Measurements from ENCODE around the gene IDH2.
"Not testable (repeated sequence)": the region's sequence is repeated elsewhere in the genome, so short reads cannot be mapped to it uniquely, and the experiment has no call there.

DNA sequence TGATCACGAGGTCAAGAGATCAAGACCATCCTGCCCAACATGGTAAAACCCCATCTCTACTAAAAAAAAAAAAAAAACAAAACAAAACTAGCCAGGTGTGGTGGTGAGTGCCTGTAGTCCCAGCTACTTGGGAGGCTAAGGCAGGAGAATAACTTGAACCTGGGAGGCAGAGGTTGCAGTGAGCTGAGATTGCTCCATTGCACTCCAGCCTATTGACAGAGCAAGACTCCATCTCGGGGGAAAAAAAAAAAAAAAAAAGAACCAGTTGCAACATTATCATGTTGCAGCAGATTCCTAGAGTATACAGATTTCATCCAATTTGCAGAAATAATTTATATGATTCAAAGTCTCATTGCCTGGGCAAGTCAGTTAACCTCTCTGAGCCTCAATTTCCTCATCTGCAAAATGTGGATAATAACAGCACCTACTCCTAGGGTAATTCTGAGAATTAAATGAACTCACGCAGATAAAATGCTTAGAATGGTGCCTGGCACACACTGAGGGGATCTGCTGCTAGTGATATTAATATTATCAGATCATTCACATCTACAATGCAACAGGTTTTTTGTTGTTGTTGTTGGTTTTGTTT lies 7.0 kb upstream of the IDH2 start:
- not testable (repeated sequence) for TF ChIP-seq EZH2 (IDR thresholded peaks at IDR 0.05; ENCODE audit: insufficient read depth, poor library complexity, severe bottlenecking); EZH2phosphoT487 (IDR thresholded peaks at IDR 0.05; ENCODE audit: insufficient read depth, low read depth)
